ENCODE results near the gene TTC39C. TPM values are rescaled to one million over a fixed set of nuclear protein-coding genes. Genes with fewer than 3 reads are reported as not detected.

TTC39C gene
- polyA plus RNA-seq, 3 donors = 4.3 to 29.5 (median 8.3) TPM

- TF ChIP-seq, protein P1, sequence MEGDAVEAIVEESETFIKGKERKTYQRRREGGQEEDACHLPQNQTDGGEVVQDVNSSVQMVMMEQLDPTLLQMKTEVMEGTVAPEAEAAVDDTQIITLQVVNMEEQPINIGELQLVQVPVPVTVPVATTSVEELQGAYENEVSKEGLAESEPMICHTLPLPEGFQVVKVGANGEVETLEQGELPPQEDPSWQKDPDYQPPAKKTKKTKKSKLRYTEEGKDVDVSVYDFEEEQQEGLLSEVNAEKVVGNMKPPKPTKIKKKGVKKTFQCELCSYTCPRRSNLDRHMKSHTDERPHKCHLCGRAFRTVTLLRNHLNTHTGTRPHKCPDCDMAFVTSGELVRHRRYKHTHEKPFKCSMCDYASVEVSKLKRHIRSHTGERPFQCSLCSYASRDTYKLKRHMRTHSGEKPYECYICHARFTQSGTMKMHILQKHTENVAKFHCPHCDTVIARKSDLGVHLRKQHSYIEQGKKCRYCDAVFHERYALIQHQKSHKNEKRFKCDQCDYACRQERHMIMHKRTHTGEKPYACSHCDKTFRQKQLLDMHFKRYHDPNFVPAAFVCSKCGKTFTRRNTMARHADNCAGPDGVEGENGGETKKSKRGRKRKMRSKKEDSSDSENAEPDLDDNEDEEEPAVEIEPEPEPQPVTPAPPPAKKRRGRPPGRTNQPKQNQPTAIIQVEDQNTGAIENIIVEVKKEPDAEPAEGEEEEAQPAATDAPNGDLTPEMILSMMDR (IDR thresholded peaks at IDR 0.05) = no peak
These were observed 61.4 kb downstream of the TTC39C start for GRCh38 chr18:24075767-24076597.

DNA sequence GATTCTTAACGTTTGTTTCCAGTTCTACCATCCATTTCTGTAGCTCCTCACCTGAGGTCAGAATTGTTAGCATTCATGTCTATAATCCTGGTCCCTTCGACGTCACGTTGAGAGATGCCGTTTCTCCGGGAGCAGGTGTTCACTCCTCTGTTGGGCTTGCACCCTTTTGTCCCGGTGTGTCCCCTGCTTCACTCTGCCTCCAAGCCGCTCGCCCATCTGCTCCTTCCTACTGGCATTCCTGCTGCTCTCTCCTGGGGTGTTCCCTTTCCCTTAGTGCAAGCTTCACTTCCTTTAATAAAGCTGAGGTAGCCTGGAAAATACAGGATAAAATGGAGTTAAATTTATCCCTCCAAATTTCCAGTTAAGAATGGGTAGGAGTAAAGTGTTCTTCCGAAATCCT lies 62.4 kb downstream of the TTC39C start:
- 92% methylated on average over 6 of the region's 10 CpGs for WGBS (ENCODE audit: insufficient coverage)
- Histone ChIP-seq H3K9ac (ENCODE audit: insufficient read depth, low read length, poor library complexity, severe bottlenecking) (no peak overlapping the region), H3K4me3 (replicated peaks in 1 of 3; ENCODE audit: low read depth in 2 of 3, low read length in 3 of 3) (no peak overlapping the region), H2AFZ (ENCODE audit: insufficient read depth, low read depth, low read length, poor library complexity, severe bottlenecking) (no peak overlapping the region), H3K36me3 (replicated peaks in 1 of 2; ENCODE audit: control insufficient read depth in 1 of 2, insufficient read depth in 2 of 2, low read length in 2 of 2) (peaks cover 38 to 75% of the 10 kb centered on the region in 2 donors), H3K27ac (ENCODE audit: low read depth in 1 of 2, low read length in 2 of 2) (no peak overlapping the region), H3K27me3 (ENCODE audit: control insufficient read depth in 2 of 2, insufficient read depth in 2 of 2, low read length in 2 of 2) (no peaks in the 10 kb centered on the region), H4K20me1 (ENCODE audit: insufficient read depth, low read length) (no peaks in the 10 kb centered on the region), H3K9me3 (replicated peaks in 1 of 2; ENCODE audit: control insufficient read depth in 1 of 2, insufficient read depth in 1 of 2, low read length in 2 of 2) (no peaks in the 10 kb centered on the region), H3K4me1 (ENCODE audit: control insufficient read depth in 1 of 2, insufficient read depth in 2 of 2, low read length in 2 of 2) (no peaks in the 10 kb centered on the region), H3K4me2 (replicated peaks; ENCODE audit: extremely low read depth, low read length, poor library complexity, severe bottlenecking) (no peak overlapping the region), H3K79me2 (ENCODE audit: insufficient read depth, low read length) (peaks cover 5% of the 10 kb centered on the region)
- no peak overlapping the region for H3K4me3 Mint-ChIP-seq
- H3K4me1 Mint-ChIP-seq = no peaks in the 10 kb centered on the region
- TF ChIP-seq, protein P1 (IDR thresholded peaks at IDR 0.05) = no peak
- peaks cover 56 to 65% of the 10 kb centered on the region in 2 donors for H3K36me3 Mint-ChIP-seq
- DNase-seq = no peak
- intact Hi-C loops (cut with micrococcal nuclease) = no loop called here
- H3K9me3 Mint-ChIP-seq = no peaks in the 10 kb centered on the region
- H3K27me3 Mint-ChIP-seq (ENCODE audit: low read depth in 3 of 3) = peaks cover 0 to 2% (median 0%) of the 10 kb centered on the region in 3 donors
- no peak overlapping the region for H3K27ac Mint-ChIP-seq

More at GRCh38 chr18:24075767-24076597, 61.4 kb downstream of the TTC39C start:
- Histone ChIP-seq H3K9ac (ENCODE audit: insufficient read depth, low read length, poor library complexity, severe bottlenecking) (no peak overlapping the region), H4K20me1 (ENCODE audit: insufficient read depth, low read length) (no peaks in the 10 kb centered on the region), H3K36me3 (replicated peaks in 1 of 2; ENCODE audit: control insufficient read depth in 1 of 2, insufficient read depth in 2 of 2, low read length in 2 of 2) (peaks cover 34 to 70% of the 10 kb centered on the region in 2 donors), H3K4me2 (replicated peaks; ENCODE audit: extremely low read depth, low read length, poor library complexity, severe bottlenecking) (no peak overlapping the region), H3K4me3 (replicated peaks in 1 of 3; ENCODE audit: low read depth in 2 of 3, low read length in 3 of 3) (no peak overlapping the region), H3K79me2 (ENCODE audit: insufficient read depth, low read length) (peaks cover 5% of the 10 kb centered on the region), H3K27me3 (ENCODE audit: control insufficient read depth in 2 of 2, insufficient read depth in 2 of 2, low read length in 2 of 2) (no peaks in the 10 kb centered on the region), H3K4me1 (ENCODE audit: control insufficient read depth in 1 of 2, insufficient read depth in 2 of 2, low read length in 2 of 2) (no peaks in the 10 kb centered on the region), H3K27ac (ENCODE audit: low read depth in 1 of 2, low read length in 2 of 2) (no peak overlapping the region), H3K9me3 (replicated peaks in 1 of 2; ENCODE audit: control insufficient read depth in 1 of 2, insufficient read depth in 1 of 2, low read length in 2 of 2) (no peaks in the 10 kb centered on the region), H2AFZ (ENCODE audit: insufficient read depth, low read depth, low read length, poor library complexity, severe bottlenecking) (no peak overlapping the region)
- intact Hi-C loops (cut with micrococcal nuclease) = no loop called here
- DNase-seq = peak; percentile 6 to 23 (median 12)
- no peaks in the 10 kb centered on the region for H3K9me3 Mint-ChIP-seq
- no peak overlapping the region for H3K4me3 Mint-ChIP-seq
- WGBS (ENCODE audit: insufficient coverage) = 93% methylated on average over 6 of the region's 13 CpGs
- peaks cover 0 to 2% (median 0%) of the 10 kb centered on the region in 3 donors for H3K27me3 Mint-ChIP-seq (ENCODE audit: low read depth in 3 of 3)
- H3K4me1 Mint-ChIP-seq = no peaks in the 10 kb centered on the region
- peaks cover 60 to 61% of the 10 kb centered on the region in 2 donors for H3K36me3 Mint-ChIP-seq
- peak overlapping the region in 3 of 7 donors; percentile 68 to 80 (median 69) for H3K27ac Mint-ChIP-seq

All from CD14-positive monocyte (primary cell).